Epithelial cell of proximal tubule (primary cell): ENCODE data around the gene NBR1. TPM values are rescaled to one million over a fixed set of nuclear protein-coding genes. Genes with fewer than 3 reads are reported as not detected.

Experiments
- total RNA-seq: library from RNA; depleted of rRNA; stranded (reverse); fragments of >200 nt; gene quantifications from 2 replicates; pipeline ENCODE4 v1.2.3, GENCODE V29; 2015

Gene NBR1
- total RNA-seq, 1 donor from 2014 or later, result 32.1 TPM

Other genes with a start within 250 kb of the NBR1 start
- gene AARSD1, start 206.8 kb upstream of the NBR1 start, total RNA-seq, result 23.0 and 39.1 TPM in 2 replicates
- gene PTGES3L, start 191.1 kb upstream of the NBR1 start, total RNA-seq, result 1.3 and 2.5 TPM in 2 replicates
- gene RUNDC1, start 190.6 kb upstream of the NBR1 start, total RNA-seq, result 8.1 and 14.0 TPM in 2 replicates
- gene RPL27, start 172.8 kb upstream of the NBR1 start, total RNA-seq, result 1,399 and 1,932 TPM in 2 replicates
- gene IFI35, start 164.4 kb upstream of the NBR1 start, total RNA-seq, result 17.6 and 21.2 TPM in 2 replicates
- 205 and 243 TPM in 2 replicates for gene VAT1, start 148.8 kb upstream of the NBR1 start, total RNA-seq
- 0.36 and 0.40 TPM in 2 replicates for gene RND2, start 146.0 kb upstream of the NBR1 start, total RNA-seq
- gene BRCA1, start 45.9 kb upstream of the NBR1 start, total RNA-seq, result 29.5 and 42.0 TPM in 2 replicates
- 3.2 and 3.3 TPM in 2 replicates for gene TMEM106A, start 40.7 kb downstream of the NBR1 start, total RNA-seq
- gene CCDC200, start 57.4 kb downstream of the NBR1 start, total RNA-seq, result not detected in 2 replicates
- gene RNU2-1, start 62.8 kb downstream of the NBR1 start, total RNA-seq, result not detected in 2 replicates
- gene ARL4D, start 227.8 kb downstream of the NBR1 start, total RNA-seq, result 4.6 and 5.8 TPM in 2 replicates